ENCODE results near the gene SFT2D3.

- TF ChIP-seq POLR2A (IDR thresholded peaks at IDR 0.05; ENCODE audit: low read length) (no peak), GATA1 (IDR thresholded peaks at IDR 0.05; ENCODE audit: low read depth, low read length) (no peak)
Observed at GRCh38 chr2:127721311-127721977, 20.1 kb downstream of the SFT2D3 start.

Data from erythroblast (primary cell).